Fibroblast of lung (primary cell): ENCODE data around the gene DDX20. TPM values are rescaled to one million over a fixed set of nuclear protein-coding genes. Genes with fewer than 3 reads are reported as not detected.

Experiments used
- DNase-seq, 2 donors: peaks; one replicate each; pipeline versions ENCODE4 v3.0.0 to v3.0.0-alpha.2; 2010; ENCODE audit warnings: low read depth in 2 of 2
- H2AFZ ChIP-seq: 2 replicates; pipeline ENCODE4 v1.5.1; 2012; ENCODE audit warnings: low read length, control low read depth, inconsistent platforms
- H3K27ac ChIP-seq: 2 replicates; pipeline ENCODE4 v1.5.1; 2011; ENCODE audit warnings: low read length, control low read depth; ENCODE audit not compliant: insufficient read depth
- H3K27me3 ChIP-seq: 2 replicates; pipeline ENCODE4 v1.5.1; 2011; ENCODE audit warnings: mild to moderate bottlenecking, low read length; ENCODE audit not compliant: control insufficient read depth, insufficient read depth
- H3K36me3 ChIP-seq: 2 replicates; pipeline ENCODE4 v1.5.1; 2011; ENCODE audit warnings: low read length; ENCODE audit not compliant: control insufficient read depth, insufficient read depth
- H3K4me1 ChIP-seq: 2 replicates; pipeline ENCODE4 v1.5.1; 2011; ENCODE audit warnings: low read length; ENCODE audit not compliant: control insufficient read depth, insufficient read depth; ENCODE audit errors: extremely low read depth
- H3K4me2 ChIP-seq: 2 replicates; pipeline ENCODE4 v1.5.1; 2011; ENCODE audit warnings: low read length, control low read depth; ENCODE audit not compliant: insufficient read depth; ENCODE audit errors: extremely low read depth
- H3K4me3 ChIP-seq, 4 experiments: fragments of 200-600 bp in 1 of 4; sonication (generic) in 1 of 4; replicated peaks in 1 of 4; 2 replicates each; pipeline ENCODE4 v1.5.1; 2011 to 2016; ENCODE audit warnings: low read length in 4 of 4, low read depth in 3 of 4, mild to moderate bottlenecking in 3 of 4, control low read depth in 2 of 4, inconsistent platforms in 1 of 4, mixed read lengths in 1 of 4; ENCODE audit not compliant: insufficient read depth in 1 of 4; ENCODE audit errors: control extremely low read depth in 1 of 4
- H3K79me2 ChIP-seq: 2 replicates; pipeline ENCODE4 v1.5.1; 2012; ENCODE audit warnings: mild to moderate bottlenecking, low read length, inconsistent platforms; ENCODE audit not compliant: control insufficient read depth, insufficient read depth
- H3K9ac ChIP-seq: 2 replicates; pipeline ENCODE4 v1.5.1; 2011; ENCODE audit warnings: mild to moderate bottlenecking, low read length, control low read depth; ENCODE audit not compliant: insufficient read depth
- H3K9me3 ChIP-seq: 2 replicates; pipeline ENCODE4 v1.5.1; 2012; ENCODE audit warnings: low read depth, low read length; ENCODE audit not compliant: control insufficient read depth, insufficient read depth
- H4K20me1 ChIP-seq: 2 replicates; pipeline ENCODE4 v1.5.1; 2011; ENCODE audit warnings: low read length; ENCODE audit not compliant: control insufficient read depth, insufficient read depth; ENCODE audit errors: extremely low read depth
- CTCF ChIP-seq, 2 donors: IDR thresholded peaks in 1 of 2; conservative IDR thresholded peaks in 1 of 2; 1 replicate in 1 of 2; 2 replicates in 1 of 2; pipeline ENCODE4 v1.5.1; 2011 to 2012; ENCODE audit warnings: low read length in 2 of 2, control low read depth in 1 of 2, inconsistent platforms in 1 of 2, low read depth in 1 of 2, mild to moderate bottlenecking in 1 of 2
- EZH2 ChIP-seq: IDR thresholded peaks from 2 replicates; pipeline ENCODE4 v1.5.1; 2012; ENCODE audit warnings: low read length, control low read depth, mild to moderate bottlenecking; ENCODE audit errors: missing control alignments
- polyA plus RNA-seq, 2 donors: library from polyadenylated mRNA; depleted of rRNA in 1 of 2; stranded (reverse) in 1 of 2; unstranded in 1 of 2; fragments of >200 nt; gene quantifications; 2 replicates each; pipeline ENCODE4 v1.2.1, GENCODE V29; 2011 to 2012; ENCODE audit warnings: missing spikeins in 1 of 2
- total RNA-seq: library from RNA; depleted of rRNA; stranded (reverse); fragments of >200 nt; gene quantifications from 2 replicates; pipeline ENCODE4 v1.2.1, GENCODE V29; 2014

The DDX20 gene
- total and polyA plus RNA-seq, 2 donors (not counting 1 experiment from before 2014, with no cell fraction given) = 8.4 to 22.2 TPM

- no peak for TF ChIP-seq EZH2
- no peak for TF ChIP-seq CTCF (conservative IDR thresholded peaks at IDR 0.05 in 1 of 2, IDR thresholded peaks at IDR 0.05 in 1 of 2; ENCODE audit: low read depth in 1 of 2, low read length in 2 of 2)
- no peak for DNase-seq
Observed at GRCh38 chr1:111802110-111802509, 46.4 kb downstream of the DDX20 start.

GRCh38 chr1:111802984-111803383 lies 47.3 kb downstream of the DDX20 start:
- Histone ChIP-seq H3K4me1 (no peaks in the 10 kb centered on the region), H3K4me2 (no peak overlapping the region), H2AFZ (no peak overlapping the region), H3K27ac (no peak overlapping the region), H3K4me3 (no peak overlapping the region), H3K79me2 (no peaks in the 10 kb centered on the region), H3K9ac (no peak overlapping the region), H3K36me3 (no peaks in the 10 kb centered on the region), H3K9me3 (no peaks in the 10 kb centered on the region), H3K27me3 (peaks cover 3% of the 10 kb centered on the region), H4K20me1 (no peaks in the 10 kb centered on the region)
- TF ChIP-seq CTCF (conservative IDR thresholded peaks at IDR 0.05 in 1 of 2, IDR thresholded peaks at IDR 0.05 in 1 of 2; ENCODE audit: low read depth in 1 of 2, low read length in 2 of 2) (no peak), EZH2 (no peak)
- DNase-seq = no peak

More at GRCh38 chr1:111802110-111802509, 46.4 kb downstream of the DDX20 start:
- Histone ChIP-seq H3K4me2 (no peak overlapping the region), H3K4me3 (no peak overlapping the region), H3K79me2 (no peaks in the 10 kb centered on the region), H3K9me3 (no peaks in the 10 kb centered on the region), H3K36me3 (no peaks in the 10 kb centered on the region), H3K27me3 (peaks cover 3% of the 10 kb centered on the region), H4K20me1 (no peaks in the 10 kb centered on the region), H3K9ac (no peak overlapping the region), H3K4me1 (no peaks in the 10 kb centered on the region), H3K27ac (no peak overlapping the region), H2AFZ (no peak overlapping the region)

GRCh38 chr1:111803951-111804350 lies 48.2 kb downstream of the DDX20 start:
- H4K20me1 ChIP-seq = no peaks in the 10 kb centered on the region
- no peak overlapping the region for H3K27ac ChIP-seq
- H3K4me3 ChIP-seq = no peak overlapping the region
- H3K4me1 ChIP-seq = no peaks in the 10 kb centered on the region
- no peaks in the 10 kb centered on the region for H3K9me3 ChIP-seq
- no peaks in the 10 kb centered on the region for H3K79me2 ChIP-seq
- H2AFZ ChIP-seq = no peak overlapping the region
- H3K4me2 ChIP-seq = no peak overlapping the region
- H3K27me3 ChIP-seq = peaks cover 3% of the 10 kb centered on the region
- no peak overlapping the region for H3K9ac ChIP-seq
- TF ChIP-seq EZH2 (no peak), CTCF (conservative IDR thresholded peaks at IDR 0.05 in 1 of 2, IDR thresholded peaks at IDR 0.05 in 1 of 2; ENCODE audit: low read depth in 1 of 2, low read length in 2 of 2) (no peak)
- H3K36me3 ChIP-seq = no peaks in the 10 kb centered on the region
- DNase-seq = no peak
